GM18517 (cell line): ENCODE results near the gene AQP6.
"Not testable (repeated sequence)": the region's sequence is repeated elsewhere in the genome, so short reads cannot be mapped to it uniquely, and the experiment has no call there.

Source experiments
- ATAC-seq: cut with Tn5 transposase; IDR thresholded peaks from one replicate; pipeline ENCODE4 v1.9.1; 2021; ENCODE audit warnings: mild to moderate bottlenecking, moderate library complexity; ENCODE audit not compliant: unreplicated experiment

Gene AQP6

GRCh38 chr12:49987625-49988303 lies 15.0 kb downstream of the AQP6 start:
- ATAC-seq = no peak

GRCh38 chr12:49989400-49989799 lies 16.7 kb downstream of the AQP6 start:
- not testable (repeated sequence) for ATAC-seq

DNA sequence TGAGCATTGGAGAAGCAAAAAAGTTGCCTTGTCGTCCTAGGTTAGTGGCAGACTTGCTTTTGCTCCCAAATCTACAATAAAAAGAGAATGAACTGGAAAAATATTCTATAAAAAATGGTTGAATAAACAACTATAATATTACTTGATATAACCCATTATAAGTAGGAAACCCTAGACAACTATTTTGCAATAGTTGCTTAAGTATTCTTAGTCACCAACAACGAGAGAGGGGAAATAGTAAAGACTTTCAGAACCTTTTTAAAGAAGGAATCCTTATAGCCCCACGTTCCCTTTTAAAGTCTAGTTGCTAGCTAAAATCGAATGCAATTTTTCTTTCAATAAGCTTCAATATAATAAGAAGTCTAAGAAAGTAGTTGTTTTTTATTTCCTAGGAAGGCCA lies 17.5 kb downstream of the AQP6 start:
- no peak for ATAC-seq

DNA sequence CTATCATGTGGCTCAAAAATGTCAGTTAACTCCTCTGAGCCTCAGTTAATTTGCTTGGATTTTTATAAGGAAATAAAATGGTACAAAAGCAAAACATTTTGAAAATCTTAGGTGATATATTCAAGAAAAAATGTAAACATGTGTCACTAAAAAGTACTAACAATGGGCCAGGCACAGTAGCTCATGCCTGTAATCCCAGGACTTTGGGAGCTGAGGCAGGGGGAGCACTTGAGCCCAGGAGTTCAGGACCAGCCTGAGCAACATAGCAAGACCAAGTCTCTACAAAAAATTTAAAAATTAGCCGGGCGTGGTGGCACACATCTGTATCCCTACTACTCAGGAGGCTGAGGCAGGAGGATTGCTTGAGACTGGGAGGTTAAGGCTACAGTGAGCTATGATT lies 25.7 kb downstream of the AQP6 start:
- no peak for ATAC-seq

GRCh38 chr12:50003595-50003994 lies 30.8 kb downstream of the AQP6 start:
- ATAC-seq = no peak

GRCh38 chr12:50004696-50005095 lies 31.9 kb downstream of the AQP6 start:
- ATAC-seq = no peak

- ATAC-seq = no peak
Measured at GRCh38 chr12:50005175-50005574, 32.4 kb downstream of the AQP6 start.

DNA sequence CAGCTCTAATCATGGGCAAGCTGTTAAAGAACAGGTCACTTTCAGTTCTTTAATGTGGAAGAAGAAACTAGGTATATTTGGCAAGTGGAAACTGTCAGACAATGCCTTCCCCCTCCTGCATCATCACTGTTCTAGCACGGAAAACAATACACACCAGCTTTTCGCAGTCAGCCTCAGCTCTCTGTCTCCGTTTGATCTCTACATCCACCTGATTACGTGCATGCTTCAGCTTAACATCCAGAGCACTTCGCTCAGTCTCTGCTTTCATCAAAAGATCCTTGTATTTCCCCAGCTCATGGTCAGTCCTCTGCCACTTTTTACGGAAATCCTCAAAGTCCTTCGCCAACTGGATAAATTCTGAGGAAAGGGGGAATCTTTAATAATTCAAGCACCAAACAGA lies 33.5 kb downstream of the AQP6 start:
- no peak for ATAC-seq

DNA sequence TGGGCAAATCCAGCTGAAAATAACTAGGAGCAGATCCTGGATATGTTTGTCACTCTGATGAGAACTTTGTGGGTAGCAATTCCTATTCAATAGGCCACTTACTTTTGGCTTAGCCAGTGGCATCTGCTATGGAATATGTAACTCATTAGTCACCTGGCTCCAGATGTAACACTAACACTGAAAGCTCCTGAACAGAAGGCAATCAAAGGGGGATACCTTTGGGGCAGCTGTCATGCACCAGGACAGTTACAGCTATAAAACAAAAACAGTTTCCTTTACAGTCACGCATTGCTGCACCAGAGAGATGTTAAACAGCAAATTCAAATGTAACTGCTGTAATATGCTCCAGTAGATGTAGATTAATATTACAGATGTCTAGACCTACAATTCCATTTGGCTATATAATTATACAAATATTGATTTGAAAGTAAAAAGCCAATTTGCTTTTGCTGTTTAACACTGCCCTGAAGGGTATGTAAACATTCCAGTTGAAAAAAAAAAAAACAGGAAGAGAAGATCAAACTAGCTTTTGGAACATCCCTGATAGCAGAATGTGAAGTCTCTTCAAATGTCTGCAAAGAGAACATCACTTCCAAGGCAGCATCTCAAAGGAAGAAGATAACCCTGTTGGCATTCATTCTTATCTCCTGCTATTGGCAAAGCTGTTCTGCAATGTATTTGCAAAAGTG lies 34.2 kb downstream of the AQP6 start:
- ATAC-seq = no peak

DNA sequence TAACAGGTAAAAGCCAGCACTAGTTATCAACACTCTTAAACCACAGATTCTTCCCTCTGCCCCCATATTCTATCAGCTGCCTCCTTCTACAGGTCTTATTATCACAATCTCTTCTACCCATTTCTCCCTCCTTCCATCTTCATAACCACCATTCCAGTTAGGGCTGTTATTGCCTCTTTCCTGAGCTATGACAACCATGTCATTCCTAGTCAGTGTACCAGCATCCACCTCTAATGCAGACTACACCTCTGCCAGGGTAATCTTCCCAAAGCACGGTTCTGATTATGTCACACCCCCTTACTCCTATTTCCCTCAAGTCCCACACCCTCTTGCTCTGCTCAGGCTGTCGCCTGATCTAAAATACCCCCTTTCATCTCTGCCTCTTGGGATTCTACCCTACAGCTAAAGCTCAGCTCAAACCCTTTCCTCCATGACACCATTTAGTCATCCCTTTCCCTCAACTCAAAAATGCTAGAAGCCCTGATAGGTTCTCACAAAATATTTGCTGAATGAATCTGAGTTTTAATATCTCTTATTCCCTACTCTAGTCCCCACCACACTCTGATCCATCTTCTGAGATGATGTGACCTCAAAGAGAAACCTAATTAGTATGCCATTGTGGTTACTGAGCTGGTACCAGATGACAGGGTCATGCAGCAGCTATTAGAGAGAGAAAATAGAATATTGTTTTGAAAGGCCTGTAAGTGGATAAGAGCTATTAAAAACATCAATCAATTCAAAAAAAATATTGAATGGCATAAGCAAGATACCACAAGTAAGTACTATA lies 40.8 kb downstream of the AQP6 start:
- no peak for ATAC-seq

DNA sequence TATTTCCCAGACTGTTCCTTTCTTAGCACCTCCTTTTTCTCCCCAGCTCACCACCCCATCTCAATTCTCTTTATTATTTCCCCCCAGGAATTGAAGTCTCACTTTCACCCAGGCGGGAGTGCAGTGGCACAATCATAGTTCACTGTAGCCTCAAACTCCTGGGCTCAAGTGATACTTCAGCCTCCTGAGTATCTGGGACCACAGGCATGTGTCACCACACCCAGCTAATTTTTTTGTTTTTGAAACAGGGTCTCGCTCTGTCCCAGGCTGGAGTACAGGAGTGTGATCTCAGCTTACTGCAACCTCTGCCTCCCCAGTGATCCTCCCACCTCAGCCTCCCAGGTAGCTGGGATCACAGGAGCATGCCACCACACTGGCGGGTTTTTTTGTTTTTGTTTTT lies 41.6 kb downstream of the AQP6 start:
- no peak for ATAC-seq

DNA sequence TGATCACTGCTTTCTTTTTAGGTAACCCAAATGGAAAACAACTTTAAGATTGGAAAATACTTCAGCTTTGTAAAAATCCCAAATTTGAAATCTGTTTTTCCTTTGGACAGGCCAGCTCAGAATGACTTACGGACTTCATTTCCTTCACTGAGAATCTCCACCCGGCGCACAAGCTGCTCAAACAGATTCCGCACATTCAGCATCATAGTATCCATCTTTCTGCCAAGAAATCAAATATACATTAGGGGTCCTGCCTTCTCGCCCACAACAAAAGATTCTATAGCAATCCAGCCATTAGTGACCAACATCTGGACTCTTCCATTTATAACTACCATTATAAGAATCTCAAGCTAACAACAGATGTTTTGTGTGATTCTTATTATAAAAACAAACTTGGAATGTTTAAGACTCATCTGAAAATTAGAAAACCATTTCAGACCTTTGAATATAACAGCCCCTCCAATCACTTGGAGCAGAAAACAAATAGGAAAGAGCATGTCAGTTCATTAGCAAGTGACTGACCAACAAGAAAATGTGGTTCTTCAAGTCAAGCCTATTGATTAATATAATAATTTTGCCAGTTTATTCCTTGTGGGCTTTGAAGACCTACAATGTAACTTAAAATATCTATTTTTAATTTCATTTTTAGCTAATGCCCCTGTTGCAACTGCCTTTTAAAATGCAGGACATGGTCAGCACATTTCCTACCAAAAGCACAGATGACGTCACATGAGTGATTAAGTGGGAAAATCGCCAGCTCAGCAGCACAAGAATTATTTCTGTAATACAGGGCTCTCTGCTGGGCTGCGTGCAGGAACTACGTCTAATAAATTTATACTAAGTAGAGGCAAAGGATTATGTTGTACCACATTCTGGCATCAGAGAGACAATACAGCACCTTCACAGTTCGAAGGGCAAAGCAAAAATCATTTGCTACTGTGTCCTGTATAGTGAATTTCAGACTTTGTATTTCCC lies 44.0 kb downstream of the AQP6 start:
- no peak for ATAC-seq

DNA sequence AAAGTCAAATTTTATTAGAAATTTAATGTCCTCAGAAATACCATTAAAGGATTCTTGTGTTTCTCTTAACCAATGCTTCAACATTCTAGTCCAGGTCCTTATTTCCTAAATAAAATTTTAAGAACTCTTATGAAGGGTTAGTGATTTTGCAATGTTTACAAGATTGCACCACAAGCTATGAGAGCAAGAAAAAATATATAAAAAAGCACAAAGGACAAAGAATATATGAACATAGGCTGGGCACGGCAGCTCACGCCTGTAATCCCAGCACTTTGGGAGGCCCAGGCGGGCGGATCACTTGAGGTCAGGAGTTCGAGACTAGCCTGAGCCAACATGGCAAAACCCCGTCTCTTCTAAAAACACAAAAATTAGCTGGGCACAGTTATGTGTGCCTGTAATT lies 44.9 kb downstream of the AQP6 start:
- no peak for ATAC-seq

DNA sequence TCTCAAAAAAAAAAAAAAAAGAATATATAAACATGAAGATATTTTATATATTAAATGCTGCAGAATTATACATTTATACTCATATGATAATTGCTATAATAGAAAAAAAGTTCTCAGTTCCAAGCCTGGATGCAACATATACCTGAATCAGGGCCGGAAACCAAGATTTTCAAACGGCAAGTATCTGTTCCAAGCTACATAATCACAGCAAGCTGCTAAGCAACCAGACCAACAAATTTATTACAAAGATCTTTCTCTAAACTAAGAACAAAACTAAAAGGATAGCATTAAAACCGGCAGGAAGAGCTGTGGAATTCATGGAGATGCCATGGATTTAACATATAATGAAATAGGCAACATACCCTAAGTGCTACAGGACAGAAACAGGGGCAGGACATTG lies 45.4 kb downstream of the AQP6 start:
- no peak for ATAC-seq

DNA sequence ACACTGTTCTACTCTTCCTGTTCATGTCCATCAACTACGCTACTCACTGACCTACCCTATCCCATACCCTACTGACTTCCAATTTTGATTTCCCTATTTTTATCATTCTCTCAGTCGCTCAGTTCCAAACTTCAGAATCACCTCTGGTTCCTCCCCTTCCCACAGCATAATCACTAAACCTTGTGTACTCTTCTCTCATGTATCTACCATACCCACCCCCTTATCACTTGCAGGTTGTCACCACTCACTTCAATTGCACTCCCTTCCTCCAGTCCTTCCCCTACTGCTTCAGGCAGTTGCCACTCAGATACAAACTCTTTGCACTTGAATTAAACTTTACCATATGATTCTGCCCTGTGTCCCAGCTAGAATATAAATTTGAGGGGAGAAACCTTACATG lies 46.2 kb downstream of the AQP6 start:
- no peak for ATAC-seq

GRCh38 chr12:50019524-50019923 lies 46.8 kb downstream of the AQP6 start:
- ATAC-seq = no peak

DNA sequence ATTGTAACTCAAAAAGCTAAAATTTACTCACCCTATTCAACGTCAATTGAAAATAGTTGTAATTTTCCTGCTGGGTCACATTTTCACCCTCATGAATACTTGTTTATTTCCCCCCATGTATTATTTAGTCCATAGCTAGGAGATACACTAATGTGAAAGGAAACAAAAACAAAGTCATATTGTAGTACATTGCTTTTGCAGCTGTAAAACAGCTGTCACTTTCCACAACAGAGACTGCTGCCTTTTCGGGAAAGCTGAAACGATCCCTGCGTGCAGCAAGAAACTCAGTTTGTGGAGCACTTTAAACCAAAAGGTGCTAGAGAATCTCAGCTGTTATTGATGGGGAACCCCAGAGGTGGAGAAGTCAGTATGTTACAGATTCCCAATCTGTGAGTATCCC lies 48.3 kb downstream of the AQP6 start:
- ATAC-seq = no peak

- no peak for ATAC-seq
Measured at GRCh38 chr12:50022903-50023302, 50.2 kb downstream of the AQP6 start.

DNA sequence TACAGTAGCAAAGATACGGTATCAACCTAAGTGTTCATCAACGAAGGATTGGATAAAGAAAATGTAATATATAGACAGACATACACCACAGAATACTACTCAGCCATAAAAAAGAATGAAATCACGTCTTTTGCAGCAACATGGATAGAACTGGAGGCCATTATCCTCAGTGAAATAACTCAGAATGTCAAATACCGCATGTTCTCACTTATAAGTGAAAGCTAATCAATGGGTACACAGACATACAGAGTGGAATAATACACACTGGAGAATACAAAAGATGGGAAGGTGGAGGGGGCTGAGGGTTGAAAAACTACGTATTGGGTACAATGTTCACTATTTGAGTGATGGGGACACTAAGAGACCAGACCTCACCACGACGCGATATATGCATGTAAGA lies 51.5 kb downstream of the AQP6 start:
- no peak for ATAC-seq

DNA sequence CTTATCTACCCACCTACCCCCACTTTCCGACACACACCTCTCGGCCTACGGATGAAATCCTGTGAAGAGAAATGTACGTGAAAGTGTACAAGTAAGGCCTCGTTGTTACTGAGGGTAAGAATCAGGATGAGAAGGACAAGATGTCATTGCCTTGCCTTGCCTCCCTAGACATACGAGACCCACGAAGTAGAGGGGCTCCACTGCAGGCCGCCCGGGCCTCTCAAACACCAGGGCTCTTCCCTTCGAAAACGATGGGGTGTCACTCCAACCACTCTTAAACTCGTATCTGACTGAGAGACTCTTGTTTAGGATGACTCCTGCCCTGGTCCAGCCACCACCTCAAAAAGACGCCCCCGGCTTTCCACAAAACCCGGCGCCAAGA lies 52.0 kb downstream of the AQP6 start:
- ATAC-seq = no peak
